HCT116 (cell line): ENCODE measurements around the gene UGT1A6. TPM values are rescaled to one million over a fixed set of nuclear protein-coding genes. Genes with fewer than 3 reads are reported as not detected.

ENCODE experiments used
- ATAC-seq: fragments of 200-7000 bp; cut with Tn5 transposase; 2 replicates; pipeline ENCODE4 v1.9.1; 2020; ENCODE audit warnings: mild to moderate bottlenecking, moderate library complexity
- BruUV-seq: library from RNA; stranded (reverse); fragments of 400-500 nt; replicated peaks from 2 replicates; lab custom pipeline; 2021; lab: Mats Ljungman, UMichigan
- CTCF ChIA-PET: fragments of 300-600 bp; sonication (Branson Sonifier 250); formaldehyde crosslinking; loops from one replicate; lab custom pipeline; 2021; ENCODE audit warnings: antibody characterized with exemption; lab: Charles Lee
- POLR2A ChIA-PET: fragments of 300-600, 350-600 bp; sonication (Branson Sonifier 250); formaldehyde crosslinking; loops from one replicate; lab custom pipeline; 2021; ENCODE audit warnings: antibody characterized with exemption; lab: Charles Lee
- RAD21 ChIA-PET, 2 experiments: fragments of 300-600 bp; sonication (Branson Sonifier 250); formaldehyde crosslinking; loops; one replicate each; lab custom pipeline; 2023; ENCODE audit warnings: low total read pairs in 2 of 2; ENCODE audit not compliant: uncharacterized antibody in 2 of 2, unreplicated experiment in 2 of 2, low non-redundant PET in 1 of 2; lab: Charles Lee
- DNase-seq: peaks from one replicate; pipeline ENCODE4 v3.0.0-alpha.2; 2010; ENCODE audit warnings: low read depth, low spot score
- H2AFZ ChIP-seq: fragments of 200-600 bp; shearing (Covaris generic), sonication (generic); 2 replicates; pipeline ENCODE4 v1.6.1; 2017; ENCODE audit warnings: low read depth, mixed run types, mixed read lengths, antibody characterized with exemption, low read length; ENCODE audit not compliant: poor library complexity, severe bottlenecking
- H3K27ac ChIP-seq: 2 replicates; pipeline ENCODE4 v1.5.1; 2012; ENCODE audit warnings: low read depth, low read length
- H3K27me3 ChIP-seq: fragments of 200-600 bp; sonication (generic); 2 replicates; pipeline ENCODE4 v1.6.1; 2016; ENCODE audit warnings: mixed run types, low read length, mixed read lengths; ENCODE audit not compliant: insufficient read depth
- H3K36me3 ChIP-seq, 2 experiments: fragments of 200-500 bp in 1 of 2; fragments of 200-600 bp in 1 of 2; sonication (Bioruptor generic) in 1 of 2; sonication (generic) in 1 of 2; 2 replicates each; pipeline versions ENCODE4 v1.5.1 to v1.6.1; 2014 to 2016; ENCODE audit warnings: low read length in 2 of 2, inconsistent platforms in 1 of 2, mixed read lengths in 1 of 2, mixed run types in 1 of 2; ENCODE audit not compliant: insufficient read depth in 2 of 2, control insufficient read depth in 1 of 2
- H3K4me1 ChIP-seq, 2 experiments: fragments of 200-600 bp in 1 of 2; sonication (generic) in 1 of 2; 2 replicates each; pipeline versions ENCODE4 v1.5.1 to v1.6.1; 2012 to 2017; ENCODE audit warnings: low read length in 2 of 2, inconsistent platforms in 1 of 2, mild to moderate bottlenecking in 1 of 2, mixed read lengths in 1 of 2, mixed run types in 1 of 2, moderate library complexity in 1 of 2; ENCODE audit not compliant: insufficient read depth in 2 of 2, control insufficient read depth in 1 of 2
- H3K4me2 ChIP-seq: fragments of 200-600 bp; sonication (generic); 2 replicates; pipeline ENCODE4 v1.6.1; 2017; ENCODE audit warnings: mixed run types, low read length, mixed read lengths
- H3K4me3 ChIP-seq, 2 experiments: fragments of 200-600 bp in 1 of 2; sonication (generic) in 1 of 2; replicated peaks in 1 of 2; 2 replicates each; pipeline ENCODE4 v1.5.1; 2011 to 2016; ENCODE audit warnings: low read length in 2 of 2, control low read depth in 1 of 2, low read depth in 1 of 2, mild to moderate bottlenecking in 1 of 2, mixed read lengths in 1 of 2, mixed run types in 1 of 2
- H3K79me2 ChIP-seq: fragments of 200-600 bp; sonication (generic); 2 replicates; pipeline ENCODE4 v1.6.1; 2017; ENCODE audit warnings: mild to moderate bottlenecking, mixed run types, low read length, moderate library complexity, mixed read lengths; ENCODE audit not compliant: insufficient read depth
- H3K9ac ChIP-seq: fragments of 200-600 bp; sonication (generic); 2 replicates; pipeline ENCODE4 v1.6.1; 2016; ENCODE audit warnings: low read length, mixed read lengths
- H3K9me2 ChIP-seq: fragments of 200-600 bp; sonication (generic), shearing (Covaris generic); 2 replicates; pipeline ENCODE4 v1.6.1; 2017; ENCODE audit warnings: mixed run types, mild to moderate bottlenecking, moderate library complexity; ENCODE audit not compliant: insufficient read depth
- H3K9me3 ChIP-seq, 2 experiments: fragments of 200-500 bp in 1 of 2; fragments of 200-600 bp in 1 of 2; sonication (Bioruptor generic) in 1 of 2; sonication (generic) in 1 of 2; 2 replicates each; pipeline ENCODE4 v1.6.1; 2014 to 2017; ENCODE audit warnings: low read length in 2 of 2, mixed read lengths in 2 of 2, inconsistent platforms in 1 of 2, low read depth in 1 of 2, mild to moderate bottlenecking in 1 of 2, mixed run types in 1 of 2, moderate library complexity in 1 of 2; ENCODE audit not compliant: control insufficient read depth in 1 of 2, insufficient read depth in 1 of 2
- H4K20me1 ChIP-seq: fragments of 200-600 bp; sonication (generic), shearing (Covaris generic); 2 replicates; pipeline ENCODE4 v1.6.1; 2017; ENCODE audit warnings: mixed run types, mild to moderate bottlenecking, moderate library complexity; ENCODE audit not compliant: insufficient read depth
- EGR1 ChIP-seq: IDR thresholded peaks from 2 replicates; pipeline ENCODE4 v1.6.1; 2012; ENCODE audit warnings: low read depth
- ELF1 ChIP-seq: IDR thresholded peaks from 2 replicates; pipeline ENCODE4 v1.6.1; 2012; ENCODE audit warnings: low read depth, borderline replicate concordance
- EZH2 ChIP-seq: fragments of 200-600 bp; sonication (generic); IDR thresholded peaks from 2 replicates; pipeline ENCODE4 v1.6.1; 2017; ENCODE audit warnings: antibody characterized with exemption, mixed run types
- FOSL1 ChIP-seq: IDR thresholded peaks from 2 replicates; pipeline ENCODE4 v1.6.1; 2012; ENCODE audit warnings: low read depth
- POLR2A ChIP-seq: IDR thresholded peaks from 2 replicates; pipeline ENCODE4 v1.7.0; 2011; ENCODE audit warnings: borderline replicate concordance; ENCODE audit not compliant: insufficient read depth, insufficient read length; ENCODE audit errors: extremely low read depth
- POLR2AphosphoS5 ChIP-seq: IDR thresholded peaks from 2 replicates; pipeline ENCODE4 v1.6.1; 2011; ENCODE audit warnings: mild to moderate bottlenecking, low read depth, low read length, moderate library complexity
- RAD21 ChIP-seq: IDR thresholded peaks from 2 replicates; pipeline ENCODE4 v1.6.1; 2012; ENCODE audit warnings: low read depth, mild to moderate bottlenecking
- YY1 ChIP-seq: IDR thresholded peaks from 2 replicates; pipeline ENCODE4 v1.6.1; 2011; ENCODE audit warnings: low read length, low read depth, moderate library complexity, mild to moderate bottlenecking; ENCODE audit not compliant: insufficient replicate concordance; ENCODE audit errors: extremely low read depth
- ZFX ChIP-seq: fragments of 450-650 bp; IDR thresholded peaks from 2 replicates; pipeline ENCODE4 v1.6.1; 2017
- intact Hi-C: fragments of 100-400 bp; cut with micrococcal nuclease; formaldehyde crosslinking; loops from 2 replicates; pipeline ENCODE4 v1.10.0; 2022
- total RNA-seq: library from RNA; stranded (reverse); gene quantifications from one replicate; pipeline ENCODE4 v1.2.1, GENCODE V29; 2021; ENCODE audit not compliant: unreplicated experiment
- TF ChIP-seq, protein P1 (sequence below): IDR thresholded peaks from 2 replicates; pipeline ENCODE4 v1.6.1; 2012
- TF ChIP-seq, protein P2 (sequence below), 3 experiments: fragments of 200-600 bp in 1 of 3; sonication (generic) in 1 of 3; IDR thresholded peaks in 2 of 3; conservative IDR thresholded peaks in 1 of 3; 2 replicates each; pipeline ENCODE4 v1.5.1; 2012 to 2017; ENCODE audit warnings: low read depth in 2 of 3, low read length in 2 of 3, antibody characterized with exemption in 1 of 3, borderline replicate concordance in 1 of 3, control low read depth in 1 of 3, mild to moderate bottlenecking in 1 of 3, mixed read lengths in 1 of 3, mixed run types in 1 of 3, moderate library complexity in 1 of 3; ENCODE audit not compliant: insufficient read depth in 1 of 3
- TF ChIP-seq, protein P3 (sequence below): IDR thresholded peaks from 2 replicates; pipeline ENCODE4 v1.6.1; 2011; ENCODE audit warnings: mild to moderate bottlenecking, low read length, moderate library complexity; ENCODE audit not compliant: insufficient replicate concordance; ENCODE audit errors: extremely low read depth

UGT1A6 gene
- total RNA-seq, 1 experiment from 2014 or later, result not detected

DNA sequence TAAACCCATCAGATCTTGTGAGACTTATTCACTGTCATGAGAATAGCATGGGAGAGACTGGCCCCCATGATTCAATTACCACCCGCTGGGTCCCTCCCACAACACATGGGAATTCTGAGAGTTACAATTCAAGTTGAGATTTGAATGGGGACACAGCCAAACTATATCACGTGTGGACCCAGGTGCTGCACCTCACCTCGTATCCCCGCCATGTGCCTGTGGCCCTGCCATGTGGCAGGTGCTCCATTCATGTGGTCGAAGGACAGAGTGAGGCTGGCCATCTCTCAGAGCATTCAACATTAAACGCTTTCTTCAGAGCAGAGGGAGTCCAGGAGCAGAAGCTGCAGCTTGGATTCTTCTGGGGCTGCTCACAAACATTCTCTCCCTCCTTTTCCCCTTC, 117.7 kb downstream of the UGT1A6 start:
- no peak overlapping the region for H3K9ac ChIP-seq
- no peaks in the 10 kb centered on the region for H3K9me2 ChIP-seq
- no peak overlapping the region for H3K4me3 ChIP-seq
- intact Hi-C loops, result no loop called here
- POLR2A ChIA-PET, result no interaction called here
- CTCF ChIA-PET, result no interaction called here
- RAD21 ChIA-PET, result no interaction called here
- no peaks in the 10 kb centered on the region; the same call in 1 of the 2 replicates for H3K27me3 ChIP-seq
- no TSS peak for BruUV-seq
- no peaks in the 10 kb centered on the region for H3K36me3 ChIP-seq
- no peak overlapping the region for H2AFZ ChIP-seq
- H3K79me2 ChIP-seq, result no peaks in the 10 kb centered on the region
- DNase-seq, result no peak
- TF ChIP-seq RAD21 (no peak), POLR2A (no peak), ZFX (no peak), EGR1 (no peak), YY1 (no peak)
- TF ChIP-seq, protein P1, sequence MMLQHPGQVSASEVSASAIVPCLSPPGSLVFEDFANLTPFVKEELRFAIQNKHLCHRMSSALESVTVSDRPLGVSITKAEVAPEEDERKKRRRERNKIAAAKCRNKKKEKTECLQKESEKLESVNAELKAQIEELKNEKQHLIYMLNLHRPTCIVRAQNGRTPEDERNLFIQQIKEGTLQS, result no peak
- TF ChIP-seq, protein P2, sequence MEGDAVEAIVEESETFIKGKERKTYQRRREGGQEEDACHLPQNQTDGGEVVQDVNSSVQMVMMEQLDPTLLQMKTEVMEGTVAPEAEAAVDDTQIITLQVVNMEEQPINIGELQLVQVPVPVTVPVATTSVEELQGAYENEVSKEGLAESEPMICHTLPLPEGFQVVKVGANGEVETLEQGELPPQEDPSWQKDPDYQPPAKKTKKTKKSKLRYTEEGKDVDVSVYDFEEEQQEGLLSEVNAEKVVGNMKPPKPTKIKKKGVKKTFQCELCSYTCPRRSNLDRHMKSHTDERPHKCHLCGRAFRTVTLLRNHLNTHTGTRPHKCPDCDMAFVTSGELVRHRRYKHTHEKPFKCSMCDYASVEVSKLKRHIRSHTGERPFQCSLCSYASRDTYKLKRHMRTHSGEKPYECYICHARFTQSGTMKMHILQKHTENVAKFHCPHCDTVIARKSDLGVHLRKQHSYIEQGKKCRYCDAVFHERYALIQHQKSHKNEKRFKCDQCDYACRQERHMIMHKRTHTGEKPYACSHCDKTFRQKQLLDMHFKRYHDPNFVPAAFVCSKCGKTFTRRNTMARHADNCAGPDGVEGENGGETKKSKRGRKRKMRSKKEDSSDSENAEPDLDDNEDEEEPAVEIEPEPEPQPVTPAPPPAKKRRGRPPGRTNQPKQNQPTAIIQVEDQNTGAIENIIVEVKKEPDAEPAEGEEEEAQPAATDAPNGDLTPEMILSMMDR (IDR thresholded peaks at IDR 0.05 in 2 of 3, conservative IDR thresholded peaks at IDR 0.05 in 1 of 3; ENCODE audit: borderline replicate concordance in 1 of 3, insufficient read depth in 1 of 3, low read depth in 2 of 3, low read length in 2 of 3), result no peak
- TF ChIP-seq, all 23 proteins: peak for 0
- no peak for ATAC-seq
- Histone ChIP-seq H3K4me2 (no peak overlapping the region), H3K9me3 (no peaks in the 10 kb centered on the region), H4K20me1 (no peaks in the 10 kb centered on the region), H3K27ac (no peak overlapping the region), H3K4me1 (no peaks in the 10 kb centered on the region)

DNA sequence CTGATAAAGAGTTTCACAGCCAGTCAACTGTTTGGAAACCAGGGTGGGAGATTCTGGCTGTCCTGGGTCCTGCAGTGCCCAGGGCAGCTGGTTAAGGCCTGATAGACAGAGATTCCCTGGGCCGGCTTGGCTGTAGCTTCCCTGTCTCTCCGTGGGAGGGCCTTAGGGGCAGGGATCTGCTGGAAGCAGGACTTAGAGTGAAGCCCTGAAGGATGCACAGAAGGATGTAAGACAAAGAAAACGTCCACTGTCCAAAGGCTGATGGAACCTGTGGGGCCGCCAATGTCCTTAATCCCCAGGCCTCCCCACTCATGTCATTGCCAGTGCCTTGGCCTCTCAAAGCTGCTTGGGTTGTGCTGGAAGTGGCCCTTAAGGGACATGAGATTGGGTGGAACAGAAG, 118.4 kb downstream of the UGT1A6 start:
- Histone ChIP-seq H3K4me3 (no peak overlapping the region), H4K20me1 (no peaks in the 10 kb centered on the region), H3K9me3 (no peaks in the 10 kb centered on the region), H3K9ac (no peak overlapping the region), H3K9me2 (no peaks in the 10 kb centered on the region), H3K27ac (no peak overlapping the region), H3K79me2 (no peaks in the 10 kb centered on the region), H3K4me1 (no peaks in the 10 kb centered on the region), H3K36me3 (no peaks in the 10 kb centered on the region), H2AFZ (no peak overlapping the region), H3K4me2 (no peak overlapping the region), H3K27me3 (no peaks in the 10 kb centered on the region; the same call in 1 of the 2 replicates)
- ChIA-PET POLR2A (no interaction called here), CTCF (no interaction called here), RAD21 (no interaction called here)
- no peak for ATAC-seq
- no TSS peak for BruUV-seq
- no peak for DNase-seq
- TF ChIP-seq, protein P3, sequence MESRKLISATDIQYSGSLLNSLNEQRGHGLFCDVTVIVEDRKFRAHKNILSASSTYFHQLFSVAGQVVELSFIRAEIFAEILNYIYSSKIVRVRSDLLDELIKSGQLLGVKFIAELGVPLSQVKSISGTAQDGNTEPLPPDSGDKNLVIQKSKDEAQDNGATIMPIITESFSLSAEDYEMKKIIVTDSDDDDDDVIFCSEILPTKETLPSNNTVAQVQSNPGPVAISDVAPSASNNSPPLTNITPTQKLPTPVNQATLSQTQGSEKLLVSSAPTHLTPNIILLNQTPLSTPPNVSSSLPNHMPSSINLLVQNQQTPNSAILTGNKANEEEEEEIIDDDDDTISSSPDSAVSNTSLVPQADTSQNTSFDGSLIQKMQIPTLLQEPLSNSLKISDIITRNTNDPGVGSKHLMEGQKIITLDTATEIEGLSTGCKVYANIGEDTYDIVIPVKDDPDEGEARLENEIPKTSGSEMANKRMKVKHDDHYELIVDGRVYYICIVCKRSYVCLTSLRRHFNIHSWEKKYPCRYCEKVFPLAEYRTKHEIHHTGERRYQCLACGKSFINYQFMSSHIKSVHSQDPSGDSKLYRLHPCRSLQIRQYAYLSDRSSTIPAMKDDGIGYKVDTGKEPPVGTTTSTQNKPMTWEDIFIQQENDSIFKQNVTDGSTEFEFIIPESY, result no peak
- TF ChIP-seq, protein P2 (IDR thresholded peaks at IDR 0.05 in 2 of 3, conservative IDR thresholded peaks at IDR 0.05 in 1 of 3; ENCODE audit: borderline replicate concordance in 1 of 3, insufficient read depth in 1 of 3, low read depth in 2 of 3, low read length in 2 of 3), result no peak
- TF ChIP-seq ELF1 (no peak), RAD21 (no peak), POLR2AphosphoS5 (no peak), FOSL1 (no peak), EZH2 (no peak)
- intact Hi-C loops, result no loop called here
